HG03196 (cell line): ENCODE measurements around the gene UNC93B1.

Experiments used
- ATAC-seq: cut with Tn5 transposase; IDR thresholded peaks from one replicate; pipeline ENCODE4 v1.9.1; 2021; ENCODE audit not compliant: unreplicated experiment

UNC93B1 gene

GRCh38 chr11:68024508-68024907 is 20.6 kb upstream of the UNC93B1 start:
- ATAC-seq: no peak

GRCh38 chr11:68022531-68022930 is 18.6 kb upstream of the UNC93B1 start:
- no peak for ATAC-seq

DNA sequence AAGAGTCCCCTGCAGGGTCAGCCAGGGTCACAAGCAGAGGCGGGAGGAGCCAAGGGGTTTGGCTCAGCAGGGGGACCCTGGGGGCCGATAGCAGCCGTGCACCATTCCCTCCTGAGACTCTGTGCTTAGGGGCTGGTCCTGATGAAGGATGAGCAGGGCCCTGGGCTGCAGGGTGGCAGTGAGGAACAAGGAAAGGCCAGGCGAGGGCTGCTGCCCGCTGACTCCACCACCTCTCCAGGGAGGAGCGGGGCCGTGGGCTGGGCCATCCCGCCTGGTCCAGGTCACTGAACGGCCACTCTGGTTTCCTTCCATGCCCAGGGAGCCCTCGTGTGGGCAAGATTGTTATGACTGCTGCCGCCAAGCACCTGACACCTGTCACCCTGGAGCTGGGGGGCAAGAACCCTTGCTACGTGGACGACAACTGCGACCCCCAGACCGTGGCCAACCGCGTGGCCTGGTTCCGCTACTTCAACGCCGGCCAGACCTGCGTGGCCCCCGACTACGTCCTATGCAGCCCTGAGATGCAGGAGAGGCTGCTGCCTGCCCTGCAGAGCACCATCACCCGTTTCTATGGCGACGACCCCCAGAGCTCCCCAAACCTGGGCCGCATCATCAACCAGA is 17.4 kb upstream of the UNC93B1 start:
- ATAC-seq: no peak

- ATAC-seq: no peak
These were observed 16.7 kb upstream of the UNC93B1 start for GRCh38 chr11:68020575-68020974.

DNA sequence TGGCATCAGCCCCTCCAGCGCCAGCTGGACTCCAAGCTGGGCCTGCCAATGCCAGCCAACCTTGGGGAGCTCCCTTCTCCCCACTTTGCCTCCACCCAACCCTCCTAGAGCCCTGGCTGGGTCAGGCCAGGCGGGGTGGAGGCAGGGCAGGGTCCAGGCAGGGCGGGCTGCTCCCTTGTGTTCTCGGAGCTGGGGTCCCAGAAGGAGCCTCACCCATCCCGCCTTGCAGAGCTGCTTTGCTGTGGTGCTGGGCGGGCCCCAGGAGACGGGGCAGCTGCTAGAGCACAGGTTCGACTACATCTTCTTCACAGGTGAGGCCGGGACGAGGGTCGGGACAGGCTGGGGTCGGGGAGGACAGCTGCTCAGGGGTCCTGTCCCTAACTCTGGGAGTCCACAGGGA is 15.6 kb upstream of the UNC93B1 start:
- ATAC-seq: no peak

DNA sequence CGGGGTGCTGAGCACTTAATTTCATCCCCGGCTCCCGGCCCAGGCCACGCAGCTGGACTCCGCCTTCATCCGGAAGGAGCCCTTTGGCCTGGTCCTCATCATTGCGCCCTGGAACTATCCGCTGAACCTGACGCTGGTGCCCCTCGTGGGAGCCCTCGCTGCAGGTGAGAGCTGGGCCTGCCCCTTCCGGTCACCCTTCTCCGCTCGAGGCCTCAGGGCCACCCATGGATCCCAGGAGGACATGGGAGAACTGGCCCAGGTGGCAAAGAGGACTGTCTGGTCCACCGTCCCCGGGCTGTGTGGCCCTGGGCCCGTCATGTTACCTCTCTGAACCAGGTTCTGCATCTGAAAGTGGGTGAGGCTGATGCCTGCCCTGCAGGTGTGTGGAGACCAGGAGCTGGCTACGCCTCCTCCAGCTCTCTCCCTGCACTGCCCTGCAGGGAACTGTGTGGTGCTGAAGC is 14.9 kb upstream of the UNC93B1 start:
- no peak for ATAC-seq

DNA sequence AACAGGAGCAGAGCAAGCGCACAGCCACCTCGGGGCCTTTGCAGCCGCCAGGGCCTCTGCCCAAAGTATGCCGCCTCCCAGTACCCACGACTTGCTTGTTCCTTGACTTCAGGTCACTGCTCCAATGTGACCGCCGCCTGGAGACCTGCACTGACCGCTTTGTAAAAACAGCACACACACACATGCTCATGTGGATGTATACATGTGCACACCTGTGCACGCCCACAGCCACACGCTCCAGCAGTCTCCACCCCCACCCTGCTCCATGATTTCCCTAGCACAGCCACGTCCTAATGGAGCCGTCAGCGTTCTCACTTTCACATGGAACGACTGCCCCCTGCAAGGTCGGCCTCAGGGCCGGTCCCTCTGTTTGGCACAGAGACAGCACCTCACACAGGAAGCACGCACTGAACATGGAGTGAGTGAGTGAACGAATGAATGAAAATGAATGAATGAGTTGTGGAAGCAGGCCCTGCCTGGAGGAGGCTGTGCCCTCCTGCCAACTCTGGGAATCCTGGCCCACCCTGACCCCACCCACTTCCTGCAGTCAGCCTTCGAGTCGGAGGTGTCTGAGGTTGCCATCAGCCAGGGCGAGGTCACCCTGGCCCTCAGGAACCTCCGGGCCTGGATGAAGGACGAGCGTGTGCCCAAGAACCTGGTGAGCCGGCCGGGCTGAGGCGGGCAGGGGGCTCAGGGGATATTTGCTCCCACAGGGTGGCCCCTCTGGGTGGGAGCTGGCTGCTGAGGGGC is 14.3 kb upstream of the UNC93B1 start:
- ATAC-seq: no peak

- ATAC-seq: no peak
These were observed 13.3 kb upstream of the UNC93B1 start for GRCh38 chr11:68016904-68017817.

DNA sequence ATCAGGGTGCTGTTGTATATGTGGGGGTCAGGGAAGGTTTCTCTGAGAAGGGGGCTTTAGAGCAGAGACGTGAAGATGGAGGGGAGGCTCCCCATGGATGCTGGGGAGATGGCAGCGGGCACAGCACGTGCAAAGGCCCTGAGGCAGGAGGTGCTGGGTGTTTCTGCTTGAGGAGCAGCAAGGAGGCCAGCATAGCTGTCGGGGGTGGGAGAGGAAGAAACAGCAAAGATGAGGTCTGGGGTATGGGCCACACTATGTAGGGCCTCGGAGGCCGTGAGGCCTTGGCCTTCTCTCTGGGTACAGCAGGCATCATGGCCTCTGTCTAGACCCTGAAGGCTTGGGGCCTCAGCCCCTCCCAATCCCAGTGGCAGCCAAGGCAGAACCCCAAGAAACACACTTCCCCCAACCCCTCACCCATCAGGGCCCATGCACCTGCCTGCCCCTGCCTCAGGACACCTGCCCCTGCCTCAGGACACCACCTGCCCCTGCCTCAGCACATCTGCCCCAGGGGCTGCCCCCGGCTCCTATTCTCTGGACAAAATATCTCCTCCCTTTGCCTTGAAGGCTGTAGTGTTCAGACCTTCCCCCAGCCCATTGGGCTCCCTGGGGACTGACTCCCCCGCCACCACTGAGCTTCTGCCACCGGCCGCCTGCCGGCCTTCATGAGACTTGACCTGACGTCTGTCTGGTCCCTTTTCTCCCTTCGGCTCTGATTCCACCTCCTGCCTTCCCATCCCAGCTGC is 12.4 kb upstream of the UNC93B1 start:
- no peak for ATAC-seq

DNA sequence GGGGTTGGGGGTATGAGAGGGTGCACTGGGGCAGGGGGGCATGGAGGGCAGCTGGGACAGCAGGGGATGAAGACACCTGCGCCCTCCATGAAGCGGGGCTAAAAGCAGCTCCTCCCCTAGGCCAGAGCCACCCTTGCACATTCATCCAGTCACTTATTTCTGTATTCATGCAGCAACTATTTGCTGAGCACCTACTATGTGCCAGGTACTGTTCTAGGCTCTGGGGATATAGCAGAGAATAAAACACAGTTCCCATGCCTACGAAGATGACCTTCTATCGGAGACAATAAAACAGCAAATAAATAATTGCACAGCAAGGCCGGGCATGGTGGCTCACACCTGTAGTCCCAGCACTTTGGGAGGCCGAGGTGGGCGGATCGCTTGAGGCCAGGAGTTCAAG is 11.6 kb upstream of the UNC93B1 start:
- no peak for ATAC-seq

GRCh38 chr11:68014947-68015447 is 11.1 kb upstream of the UNC93B1 start:
- no peak for ATAC-seq

GRCh38 chr11:68014157-68014946 is 10.5 kb upstream of the UNC93B1 start:
- ATAC-seq: no peak

DNA sequence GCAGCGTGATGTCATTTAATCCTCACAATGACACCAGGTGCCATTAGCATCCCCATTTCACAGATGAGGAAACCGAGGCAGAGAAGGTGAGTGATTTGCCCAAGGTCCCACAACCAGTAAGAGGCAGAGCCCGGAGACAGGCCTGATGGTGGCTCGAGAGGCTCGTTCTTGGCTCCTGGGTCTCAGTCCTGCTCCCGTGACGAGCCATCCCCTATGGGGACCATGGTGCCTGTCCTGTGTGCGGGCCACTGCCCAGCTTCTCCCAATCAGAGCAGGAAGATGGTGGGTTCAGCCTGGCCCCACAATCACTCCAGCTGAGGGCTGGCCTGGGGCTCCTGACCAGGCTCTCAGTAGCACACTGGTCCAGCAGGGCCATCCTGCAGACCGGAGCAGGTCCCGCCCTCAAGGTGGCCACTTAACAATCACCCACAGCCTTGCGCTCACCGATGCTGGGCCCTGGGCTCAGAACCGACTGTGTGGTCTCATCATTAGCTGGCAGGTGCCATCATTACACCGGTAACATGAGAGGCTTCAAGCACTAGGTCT is 9.8 kb upstream of the UNC93B1 start:
- no peak for ATAC-seq

GRCh38 chr11:68012843-68013610 is 9.1 kb upstream of the UNC93B1 start:
- no peak for ATAC-seq

- ATAC-seq: no peak
These were observed 8.3 kb upstream of the UNC93B1 start for GRCh38 chr11:68012044-68012842.

GRCh38 chr11:68011051-68011943 is 7.4 kb upstream of the UNC93B1 start:
- no peak for ATAC-seq
